A549 (cell line): ENCODE results near the gene PCDHA7. TPM values are rescaled to one million over a fixed set of nuclear protein-coding genes. Genes with fewer than 3 reads are reported as not detected.
"Not testable (repeated sequence)": the region's sequence is repeated elsewhere in the genome, so short reads cannot be mapped to it uniquely, and the experiment has no call there.

Source experiments
- ATAC-seq, 2 experiments: fragments of 200-7000 bp in 1 of 2; fragments of >200 bp in 1 of 2; cut with Nextera tagmentation in 1 of 2; cut with Tn5 transposase in 1 of 2; 3 replicates each; pipeline versions ENCODE4 v1.8.0 to v1.9.1; 2018 to 2020; ENCODE audit warnings: mild to moderate bottlenecking in 1 of 2, moderate library complexity in 1 of 2
- CTCF ChIA-PET: fragments of 300-600 bp; sonication (Branson Sonifier 250); formaldehyde crosslinking; extraction: SDS; loops from one replicate; lab custom pipeline; 2021; ENCODE audit warnings: antibody characterized with exemption, inconsistent platforms; lab: Yijun Ruan, JAX
- POLR2A ChIA-PET: fragments of 350-600 bp; formaldehyde crosslinking; extraction: SDS; loops from one replicate; lab custom pipeline; 2021; ENCODE audit warnings: antibody characterized with exemption, inconsistent platforms; lab: Yijun Ruan, JAX
- DNase-seq, 2 experiments: peaks; one replicate each; pipeline versions ENCODE4 v3.0.0 to v3.0.0-alpha.2; 2011 to 2016; ENCODE audit warnings: low read depth in 1 of 2, low spot score in 1 of 2
- FAIRE-seq: peaks from 2 replicates; lab custom pipeline; 2011; peaks lifted over from hg19 to GRCh38; lab: Jason Lieb, UNC
- H3K27ac ChIP-seq, 2 experiments: fragments of >200 bp; sonication (Bioruptor Twin); formaldehyde crosslinking; 3 replicates each; pipeline ENCODE4 v1.5.1; 2016 to 2017
- H3K4me1 ChIP-seq: fragments of >200 bp; sonication (Bioruptor Twin); formaldehyde crosslinking; 3 replicates; pipeline ENCODE4 v1.6.1; 2016
- H3K4me2 ChIP-seq: fragments of >200 bp; sonication (Bioruptor Twin); formaldehyde crosslinking; 3 replicates; pipeline ENCODE4 v1.6.1; 2016
- H3K4me3 ChIP-seq: fragments of >200 bp; sonication (Bioruptor Twin); formaldehyde crosslinking; 3 replicates; pipeline ENCODE4 v1.5.1; 2016
- H3K9me3 ChIP-seq: fragments of >200 bp; sonication (Bioruptor Twin); formaldehyde crosslinking; 3 replicates; pipeline ENCODE4 v1.6.1; 2016
- CBX2 ChIP-seq: fragments of 200-600 bp; sonication (generic); IDR thresholded peaks from 2 replicates; pipeline ENCODE4 v1.6.1; 2016; ENCODE audit warnings: low read depth, mild to moderate bottlenecking, borderline replicate concordance
- CBX8 ChIP-seq: fragments of 200-600 bp; sonication (generic); IDR thresholded peaks from 2 replicates; pipeline ENCODE4 v1.6.1; 2016
- FOSB ChIP-seq: fragments of 250-450 bp; sonication (Bioruptor Pico); IDR thresholded peaks from 2 replicates; pipeline ENCODE4 v1.5.0; 2020; ENCODE audit warnings: mild to moderate bottlenecking, moderate library complexity
- FOXS1 ChIP-seq: fragments of 250-450 bp; sonication (Bioruptor Pico); IDR thresholded peaks from 2 replicates; pipeline ENCODE4 v1.5.0; 2020; ENCODE audit warnings: mild to moderate bottlenecking, moderate library complexity
- GATA3 ChIP-seq: IDR thresholded peaks from 2 replicates; pipeline ENCODE4 v1.6.1; 2012; ENCODE audit warnings: borderline replicate concordance
- HDAC2 ChIP-seq: fragments of 200-600 bp; sonication (generic); IDR thresholded peaks from 2 replicates; pipeline ENCODE4 v1.6.1; 2016
- HOXA7 ChIP-seq: fragments of 250-450 bp; sonication (Bioruptor Pico); IDR thresholded peaks from 2 replicates; pipeline ENCODE4 v1.5.0; 2020; ENCODE audit warnings: mild to moderate bottlenecking, moderate library complexity
- HOXB13 ChIP-seq: fragments of 250-450 bp; sonication (Bioruptor Pico); IDR thresholded peaks from 2 replicates; pipeline ENCODE4 v1.5.0; 2020; ENCODE audit warnings: low read depth, mild to moderate bottlenecking, moderate library complexity
- HOXB5 ChIP-seq: fragments of 250-450 bp; sonication (Bioruptor Pico); IDR thresholded peaks from 2 replicates; pipeline ENCODE4 v1.5.0; 2020; ENCODE audit warnings: mild to moderate bottlenecking, moderate library complexity
- KDM1A ChIP-seq: fragments of 200-600 bp; sonication (generic); IDR thresholded peaks from 2 replicates; pipeline ENCODE4 v1.6.1; 2016; ENCODE audit warnings: low read depth, mild to moderate bottlenecking
- PHF8 ChIP-seq: fragments of 200-600 bp; sonication (generic); IDR thresholded peaks from 2 replicates; pipeline ENCODE4 v1.6.1; 2016; ENCODE audit warnings: low read depth, mild to moderate bottlenecking, antibody characterized with exemption, moderate library complexity, borderline replicate concordance
- POLR2A ChIP-seq: IDR thresholded peaks from 2 replicates; pipeline ENCODE4 v1.6.1; 2012; ENCODE audit warnings: mild to moderate bottlenecking, low read length
- RCOR1 ChIP-seq: fragments of 150-350 bp; IDR thresholded peaks from 2 replicates; pipeline ENCODE4 v1.6.1; 2014; ENCODE audit warnings: antibody characterized with exemption, low read length, low read depth
- RFX5 ChIP-seq: fragments of 450-650 bp; IDR thresholded peaks from 2 replicates; pipeline ENCODE4 v1.7.1; 2014; ENCODE audit warnings: antibody characterized with exemption, mild to moderate bottlenecking, moderate library complexity
- RNF2 ChIP-seq: fragments of 200-600 bp; sonication (generic); IDR thresholded peaks from 2 replicates; pipeline ENCODE4 v1.6.1; 2016; ENCODE audit warnings: low read depth, mild to moderate bottlenecking, antibody characterized with exemption, moderate library complexity, borderline replicate concordance
- SREBF2 ChIP-seq: fragments of 450-650 bp; IDR thresholded peaks from 2 replicates; pipeline ENCODE4 v1.6.1; 2014; ENCODE audit warnings: mild to moderate bottlenecking, moderate library complexity
- WGBS: methylation state at CpG from one replicate; pipeline ENCODE4 v1.1.6; 2017; ENCODE audit errors: missing lambda C conversion rate; 5-methylcytosine and 5-hydroxymethylcytosine counted together
- polyA plus RNA-seq, 4 experiments: library from polyadenylated mRNA; depleted of rRNA in 3 of 4; stranded (reverse); fragments of >200 nt; fragmentation: RNase III in 1 of 4; extraction: RNeasy Plus Mini Kit Qiagen cat#74134 plus additional on column Dnase treatment in 1 of 4; gene quantifications; 2 replicates in 3 of 4; 3 replicates in 1 of 4; pipeline ENCODE4 v1.2.3, GENCODE V29; 2011 to 2017
- TF ChIP-seq, protein P1 (sequence below): IDR thresholded peaks from 2 replicates; pipeline ENCODE4 v1.6.1; 2012; ENCODE audit warnings: low read depth, borderline replicate concordance
- TF ChIP-seq, protein P2 (sequence below): fragments of 450-650 bp; IDR thresholded peaks from 2 replicates; pipeline ENCODE4 v1.6.1; 2014; ENCODE audit warnings: antibody characterized with exemption
- TF ChIP-seq, protein P3 (sequence below): IDR thresholded peaks from 2 replicates; pipeline ENCODE4 v1.6.1; 2012
- TF ChIP-seq, protein P4 (sequence below): fragments of 250-450 bp; sonication (Bioruptor Pico); IDR thresholded peaks from 2 replicates; pipeline ENCODE4 v1.5.0; 2021; ENCODE audit warnings: mild to moderate bottlenecking, moderate library complexity, borderline replicate concordance
- TF ChIP-seq, protein P5 (sequence below): fragments of >200 bp; sonication (Bioruptor Twin); formaldehyde crosslinking; IDR thresholded peaks from 2 replicates; pipeline ENCODE4 v1.6.1; 2016

PCDHA7 gene
- polyA plus RNA-seq, 2 of the 4 experiments (the other 2 are of a cell fraction) = 0.14 to 0.23 TPM

DNA sequence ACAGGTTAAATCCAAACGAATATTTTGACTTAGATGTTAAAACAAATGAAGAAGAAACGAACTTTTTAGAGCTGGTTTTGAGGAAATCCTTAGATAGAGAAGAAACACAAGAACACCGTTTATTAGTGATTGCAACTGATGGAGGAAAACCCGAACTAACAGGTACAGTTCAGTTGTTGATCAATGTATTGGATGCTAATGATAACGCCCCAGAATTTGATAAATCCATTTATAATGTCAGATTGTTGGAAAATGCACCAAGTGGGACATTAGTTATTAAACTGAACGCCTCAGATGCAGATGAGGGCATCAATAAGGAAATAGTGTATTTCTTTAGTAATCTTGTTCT lies 11.8 kb upstream of the PCDHA7 start (continued):
- TF ChIP-seq, protein P1, sequence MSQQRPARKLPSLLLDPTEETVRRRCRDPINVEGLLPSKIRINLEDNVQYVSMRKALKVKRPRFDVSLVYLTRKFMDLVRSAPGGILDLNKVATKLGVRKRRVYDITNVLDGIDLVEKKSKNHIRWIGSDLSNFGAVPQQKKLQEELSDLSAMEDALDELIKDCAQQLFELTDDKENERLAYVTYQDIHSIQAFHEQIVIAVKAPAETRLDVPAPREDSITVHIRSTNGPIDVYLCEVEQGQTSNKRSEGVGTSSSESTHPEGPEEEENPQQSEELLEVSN = no peak
- TF ChIP-seq KDM1A (no peak), POLR2A (no peak)

DNA sequence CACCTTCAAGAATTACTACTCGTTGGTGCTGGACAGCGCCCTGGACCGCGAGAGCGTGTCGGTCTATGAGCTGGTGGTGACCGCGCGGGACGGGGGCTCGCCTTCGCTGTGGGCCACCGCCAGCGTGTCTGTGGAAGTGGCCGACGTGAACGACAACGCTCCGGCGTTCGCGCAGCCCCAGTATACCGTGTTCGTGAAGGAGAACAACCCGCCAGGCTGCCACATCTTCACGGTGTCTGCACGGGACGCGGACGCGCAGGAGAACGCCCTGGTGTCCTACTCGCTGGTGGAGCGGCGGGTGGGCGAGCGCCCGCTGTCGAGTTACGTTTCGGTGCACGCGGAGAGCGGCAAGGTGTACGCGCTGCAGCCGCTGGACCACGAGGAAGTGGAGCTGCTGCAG lies 11.1 kb upstream of the PCDHA7 start:
- DNase-seq, FAIRE-seq, H3K4me3 ChIP-seq, H3K9me3 ChIP-seq, POLR2A ChIA-PET, H3K4me1 ChIP-seq, ATAC-seq, H3K4me2 ChIP-seq, H3K27ac ChIP-seq: not testable (repeated sequence)
- 91% methylated on average over 48 of the region's 48 CpGs for WGBS
- CTCF ChIA-PET = interaction anchor here (1.6 to 3.3 kb wide), 4 partner anchors 28 to 205 kb away, joined by 6 to 27 read pairs (median 8); partner anchors contain the start of genes PCDHA12 and PCDHA2

DNA sequence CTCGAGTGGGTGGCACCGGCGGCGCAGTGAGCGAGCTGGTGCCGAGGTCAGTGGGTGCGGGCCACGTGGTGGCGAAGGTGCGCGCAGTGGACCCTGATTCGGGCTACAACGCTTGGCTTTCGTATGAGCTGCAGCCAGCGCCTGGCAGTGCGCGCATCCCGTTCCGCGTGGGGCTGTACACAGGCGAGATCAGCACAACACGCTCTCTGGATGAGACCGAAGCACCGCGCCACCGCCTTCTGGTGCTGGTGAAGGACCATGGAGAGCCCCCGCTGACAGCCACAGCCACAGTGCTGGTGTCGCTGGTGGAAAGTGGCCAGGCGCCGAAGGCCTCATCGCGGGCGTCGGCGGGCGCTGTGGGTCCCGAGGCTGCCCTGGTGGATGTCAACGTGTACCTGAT lies 10.6 kb upstream of the PCDHA7 start:
- POLR2A ChIA-PET = no interaction called here
- 89% methylated on average over 30 of the region's 38 CpGs for WGBS

DNA sequence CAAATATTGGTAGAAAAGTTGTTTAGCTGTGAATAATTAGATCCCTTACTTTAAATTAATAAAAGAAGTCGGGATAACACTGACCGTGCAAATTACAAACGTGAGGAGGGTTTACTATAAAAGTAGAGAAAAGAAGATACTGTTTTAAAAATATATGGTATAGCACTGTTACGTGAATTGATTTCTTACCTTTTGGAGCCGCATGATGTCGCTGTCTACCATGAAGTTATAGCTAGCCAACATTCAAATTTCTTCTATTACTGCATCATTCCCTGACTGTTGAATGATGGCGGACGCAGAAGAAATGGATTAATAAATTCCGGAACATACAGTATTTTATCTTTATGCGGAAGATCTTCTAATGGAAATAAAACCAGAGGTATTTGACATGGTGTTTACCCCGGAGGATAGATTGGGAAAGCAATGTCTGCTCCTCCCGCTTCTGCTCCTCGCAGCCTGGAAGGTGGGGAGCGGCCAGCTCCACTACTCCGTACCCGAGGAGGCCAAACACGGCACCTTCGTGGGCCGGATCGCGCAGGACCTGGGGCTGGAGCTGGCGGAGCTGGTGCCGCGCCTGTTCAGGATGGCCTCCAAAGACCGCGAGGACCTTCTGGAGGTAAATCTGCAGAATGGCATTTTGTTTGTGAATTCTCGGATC lies 6.2 kb upstream of the PCDHA7 start, which contains the start of gene PCDHA6:
PCDHA6 (plus strand) TSS at position 257 of the 658 bp plus-strand sequence; CDS start at position 389, 132 bp downstream.
- DNase-seq = no peak
- H3K9me3 ChIP-seq = no peaks in the 10 kb centered on the region
- POLR2A ChIA-PET = no interaction called here
- WGBS = 62% methylated on average over 27 of the region's 27 CpGs
- no peak for ATAC-seq
- no peak within 1 kb of the TSS for H3K4me3 ChIP-seq
- no peak within 1 kb of the TSS for H3K27ac ChIP-seq
- TF ChIP-seq, protein P2, sequence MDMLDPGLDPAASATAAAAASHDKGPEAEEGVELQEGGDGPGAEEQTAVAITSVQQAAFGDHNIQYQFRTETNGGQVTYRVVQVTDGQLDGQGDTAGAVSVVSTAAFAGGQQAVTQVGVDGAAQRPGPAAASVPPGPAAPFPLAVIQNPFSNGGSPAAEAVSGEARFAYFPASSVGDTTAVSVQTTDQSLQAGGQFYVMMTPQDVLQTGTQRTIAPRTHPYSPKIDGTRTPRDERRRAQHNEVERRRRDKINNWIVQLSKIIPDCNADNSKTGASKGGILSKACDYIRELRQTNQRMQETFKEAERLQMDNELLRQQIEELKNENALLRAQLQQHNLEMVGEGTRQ = no peak
- TF ChIP-seq, protein P1 = no peak
- no peak for TF ChIP-seq RFX5
- TF ChIP-seq GATA3 = no peak
- H3K4me1 ChIP-seq = no peaks in the 10 kb centered on the region
- no peak for FAIRE-seq
- H3K4me2 ChIP-seq = no peak within 1 kb of the TSS
- CTCF ChIA-PET = interaction anchor here (0.6 to 0.9 kb wide), 3 partner anchors 19 to 395 kb away, joined by 3 read pairs; partner anchors contain the start of genes PCDHB13 and PCDHB14

More for the DNA sequence above, 10.6 kb upstream of the PCDHA7 start:
- TF ChIP-seq RCOR1 = no peak
- TF ChIP-seq FOXS1 = no peak
- TF ChIP-seq POLR2A = no peak
- TF ChIP-seq CBX8 = no peak
- no peak for FAIRE-seq
- Histone ChIP-seq H3K27ac (no peak overlapping the region), H3K9me3 (no peaks in the 10 kb centered on the region), H3K4me3 (no peak overlapping the region), H3K4me2 (no peak overlapping the region), H3K4me1 (no peaks in the 10 kb centered on the region)
- DNase-seq = no peak
- CTCF ChIA-PET = interaction anchor here (1.2 to 1.5 kb wide), 2 partner anchors 216 to 217 kb away, joined by 3 to 6 read pairs; no protein-coding TSS in a partner anchor
- ATAC-seq = no peak

DNA sequence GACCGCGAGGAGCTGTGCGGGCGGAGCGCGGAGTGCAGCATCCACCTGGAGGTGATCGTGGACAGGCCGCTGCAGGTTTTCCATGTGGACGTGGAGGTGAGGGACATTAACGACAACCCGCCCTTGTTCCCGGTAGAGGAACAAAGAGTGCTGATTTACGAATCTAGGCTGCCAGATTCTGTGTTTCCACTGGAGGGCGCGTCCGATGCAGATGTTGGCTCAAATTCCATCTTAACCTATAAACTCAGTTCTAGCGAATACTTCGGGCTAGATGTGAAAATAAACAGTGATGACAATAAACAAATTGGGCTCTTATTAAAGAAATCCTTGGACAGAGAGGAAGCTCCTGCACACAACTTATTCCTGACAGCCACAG lies 5.7 kb upstream of the PCDHA7 start:
- DNase-seq (no peak), FAIRE-seq (no peak), ATAC-seq (no peak)
- Histone ChIP-seq H3K9me3 (no peaks in the 10 kb centered on the region), H3K4me3 (no peak overlapping the region), H3K4me2 (no peak overlapping the region), H3K4me1 (no peaks in the 10 kb centered on the region), H3K27ac (no peak overlapping the region)
- 74% methylated on average over 18 of the region's 18 CpGs for WGBS
- TF ChIP-seq CBX8 (no peak), HDAC2 (no peak), FOSB (CRISPR knock-in tag) (no peak), HOXB13 (no peak), GATA3 (no peak), PHF8 (no peak), HOXB5 (CRISPR knock-in tag) (no peak), SREBF2 (no peak), RNF2 (no peak), CBX2 (no peak), HOXA7 (no peak), KDM1A (no peak)
- TF ChIP-seq, protein P3, sequence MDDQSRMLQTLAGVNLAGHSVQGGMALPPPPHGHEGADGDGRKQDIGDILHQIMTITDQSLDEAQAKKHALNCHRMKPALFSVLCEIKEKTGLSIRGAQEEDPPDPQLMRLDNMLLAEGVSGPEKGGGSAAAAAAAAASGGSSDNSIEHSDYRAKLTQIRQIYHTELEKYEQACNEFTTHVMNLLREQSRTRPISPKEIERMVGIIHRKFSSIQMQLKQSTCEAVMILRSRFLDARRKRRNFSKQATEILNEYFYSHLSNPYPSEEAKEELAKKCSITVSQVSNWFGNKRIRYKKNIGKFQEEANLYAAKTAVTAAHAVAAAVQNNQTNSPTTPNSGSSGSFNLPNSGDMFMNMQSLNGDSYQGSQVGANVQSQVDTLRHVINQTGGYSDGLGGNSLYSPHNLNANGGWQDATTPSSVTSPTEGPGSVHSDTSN = no peak
- TF ChIP-seq, protein P1 = no peak
- TF ChIP-seq, protein P4, sequence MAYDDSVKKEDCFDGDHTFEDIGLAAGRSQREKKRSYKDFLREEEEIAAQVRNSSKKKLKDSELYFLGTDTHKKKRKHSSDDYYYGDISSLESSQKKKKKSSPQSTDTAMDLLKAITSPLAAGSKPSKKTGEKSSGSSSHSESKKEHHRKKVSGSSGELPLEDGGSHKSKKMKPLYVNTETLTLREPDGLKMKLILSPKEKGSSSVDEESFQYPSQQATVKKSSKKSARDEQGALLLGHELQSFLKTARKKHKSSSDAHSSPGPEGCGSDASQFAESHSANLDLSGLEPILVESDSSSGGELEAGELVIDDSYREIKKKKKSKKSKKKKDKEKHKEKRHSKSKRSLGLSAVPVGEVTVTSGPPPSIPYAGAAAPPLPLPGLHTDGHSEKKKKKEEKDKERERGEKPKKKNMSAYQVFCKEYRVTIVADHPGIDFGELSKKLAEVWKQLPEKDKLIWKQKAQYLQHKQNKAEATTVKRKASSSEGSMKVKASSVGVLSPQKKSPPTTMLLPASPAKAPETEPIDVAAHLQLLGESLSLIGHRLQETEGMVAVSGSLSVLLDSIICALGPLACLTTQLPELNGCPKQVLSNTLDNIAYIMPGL (CRISPR knock-in tag) = no peak
- TF ChIP-seq, protein P5, sequence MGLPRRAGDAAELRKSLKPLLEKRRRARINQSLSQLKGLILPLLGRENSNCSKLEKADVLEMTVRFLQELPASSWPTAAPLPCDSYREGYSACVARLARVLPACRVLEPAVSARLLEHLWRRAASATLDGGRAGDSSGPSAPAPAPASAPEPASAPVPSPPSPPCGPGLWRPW = no peak
- ChIA-PET CTCF (interaction anchor here (0.6 to 0.9 kb wide), 2 partner anchors 385 to 395 kb away, joined by 3 read pairs; partner anchors contain the start of genes PCDHB13 and PCDHB14), POLR2A (no interaction called here)
